NCI-H2029 treated with DMSO at 0.1 percent for 48 hours (cell line): ENCODE results near the gene MYL10.
"Not testable (repeated sequence)": the region's sequence is repeated elsewhere in the genome, so short reads cannot be mapped to it uniquely, and the experiment has no call there.

Source experiments
- DNase-seq: peaks from one replicate; lab custom pipeline; 2025; lab: John Stamatoyannopoulos, UW

The MYL10 gene

GRCh38 chr7:101618207-101618839, 10.8 kb downstream of the MYL10 start:
- DNase-seq: no peak

DNA sequence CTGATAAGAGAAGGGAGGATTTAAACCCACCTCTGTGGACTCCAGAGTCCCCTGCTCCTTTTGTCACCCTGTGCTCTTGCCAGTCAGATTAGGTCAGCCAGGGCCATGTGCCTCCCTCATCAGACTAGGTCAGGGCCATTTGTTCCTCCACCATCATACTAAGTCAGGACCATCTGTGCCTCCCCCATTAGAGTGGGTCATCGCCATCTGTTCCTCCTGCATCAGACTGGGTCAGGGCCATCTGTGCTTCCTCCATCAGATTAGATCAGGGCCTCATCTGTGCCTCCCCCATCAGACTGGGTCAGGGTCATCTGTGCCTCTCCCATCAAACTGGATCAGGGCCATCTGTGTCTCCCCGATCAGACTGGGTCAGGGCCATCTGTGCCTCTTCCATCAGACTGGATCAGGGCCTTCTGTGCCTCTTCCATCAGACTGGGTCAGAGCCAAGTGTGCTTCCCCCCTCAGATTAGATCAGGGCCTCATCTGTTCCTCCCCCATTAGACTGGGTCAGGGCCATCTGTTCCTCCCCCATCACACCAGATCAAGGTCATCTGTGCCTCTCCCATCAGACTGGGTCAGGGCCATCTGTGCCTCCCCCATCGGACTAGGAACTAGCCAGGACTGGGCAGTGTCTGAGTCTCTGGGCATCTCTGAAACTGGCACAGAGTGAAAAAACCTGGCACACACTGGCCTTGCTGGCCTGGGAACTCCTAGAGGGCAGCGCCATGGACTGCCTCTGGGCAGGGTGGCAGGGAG, 11.5 kb downstream of the MYL10 start:
- no peak for DNase-seq

- DNase-seq: no peak
These were observed 13.7 kb downstream of the MYL10 start for GRCh38 chr7:101615446-101615845.

- no peak for DNase-seq
These were observed 14.2 kb downstream of the MYL10 start for GRCh38 chr7:101614939-101615302.

- no peak for DNase-seq
These were observed 14.8 kb downstream of the MYL10 start for GRCh38 chr7:101614098-101614938.

GRCh38 chr7:101612885-101613515, 16.1 kb downstream of the MYL10 start:
- DNase-seq: no peak

DNA sequence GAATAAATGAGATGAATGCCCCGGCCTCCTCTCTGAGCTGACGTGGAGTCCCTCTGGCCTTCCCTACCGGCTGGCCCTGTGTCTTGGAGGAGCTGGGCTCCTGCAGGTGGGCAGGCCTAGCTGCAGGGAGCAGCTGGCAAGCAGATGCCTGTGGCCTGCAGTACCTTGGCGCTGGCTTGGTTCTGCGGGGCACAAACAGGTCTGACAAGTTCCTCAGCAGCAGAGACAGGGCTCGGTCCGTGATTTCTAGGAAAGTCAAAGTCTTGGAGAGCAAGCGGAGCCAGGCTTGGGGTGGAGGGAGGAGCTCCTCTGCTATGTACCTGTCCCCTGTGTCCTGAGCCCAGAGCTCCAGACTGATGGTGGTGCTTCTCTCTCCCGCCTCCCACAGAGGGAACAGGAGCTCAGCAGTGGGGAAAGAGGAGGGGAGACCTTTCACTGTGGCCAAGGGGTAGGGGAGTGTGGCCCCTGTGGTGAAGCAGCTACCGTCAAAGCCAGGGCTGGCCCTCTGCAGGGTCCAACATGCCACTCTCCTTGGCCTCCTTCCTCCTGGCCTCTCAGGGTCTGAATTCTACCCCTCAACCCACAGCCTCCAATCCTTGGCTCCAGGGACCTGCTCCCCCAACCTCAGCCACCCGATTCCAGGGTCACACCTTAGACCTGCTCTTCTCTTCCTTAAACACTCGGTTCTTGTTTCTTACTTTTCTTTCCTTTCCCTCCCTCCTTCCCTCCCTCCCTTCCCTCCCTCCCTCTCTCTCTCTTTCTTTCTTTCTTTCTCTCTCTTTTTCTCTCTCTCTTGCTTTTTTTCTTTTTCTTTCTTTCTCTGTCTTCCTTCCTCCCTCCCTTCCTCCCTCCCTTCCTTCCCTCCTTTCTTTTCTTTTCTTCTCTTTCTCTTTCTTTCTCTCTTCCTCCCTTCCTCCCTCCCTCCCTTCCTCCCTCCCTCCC, 20.1 kb downstream of the MYL10 start:
- DNase-seq: no peak

DNA sequence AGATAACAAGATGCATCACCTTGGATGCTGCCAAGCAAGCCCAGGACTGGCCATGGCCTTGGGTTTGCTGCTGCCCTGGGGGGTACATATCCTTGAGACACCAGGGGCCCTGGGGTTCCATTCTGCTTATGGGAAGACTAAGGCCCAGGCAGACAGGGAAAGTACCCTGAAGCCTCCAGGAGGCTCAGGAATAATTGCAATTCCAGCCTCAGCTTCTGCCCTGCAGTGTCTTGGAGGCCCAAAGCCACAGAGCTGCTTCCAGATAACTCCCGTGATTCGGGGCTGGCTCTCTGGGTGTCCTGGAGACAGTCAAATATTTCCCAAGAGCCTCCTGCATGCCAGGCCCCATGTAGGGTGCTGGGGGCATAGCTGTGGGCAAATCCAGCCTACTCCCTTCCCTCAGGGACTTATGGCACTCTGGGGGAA, 22.6 kb downstream of the MYL10 start:
- no peak for DNase-seq

- no peak for DNase-seq
These were observed 23.2 kb downstream of the MYL10 start for GRCh38 chr7:101605611-101606497.

DNA sequence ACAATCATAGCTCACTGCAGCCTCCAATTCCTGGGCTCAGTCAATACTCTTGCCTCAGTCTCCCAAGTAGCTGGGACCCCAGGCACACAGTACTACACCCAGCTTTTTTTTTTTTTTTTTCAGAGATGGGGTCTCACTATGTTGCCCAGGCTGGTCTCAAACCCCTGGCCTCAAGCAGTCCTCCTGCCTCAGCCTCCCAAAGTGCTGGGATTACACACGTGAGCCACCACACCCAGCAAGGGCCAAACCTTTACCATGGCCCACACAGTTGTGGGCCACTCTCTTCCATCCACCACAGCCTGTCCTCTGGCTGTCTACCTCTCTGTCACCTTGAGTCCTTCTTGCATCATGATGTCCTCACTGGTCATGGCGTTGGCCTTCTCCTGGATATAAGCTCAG, 24.2 kb downstream of the MYL10 start:
- not testable (repeated sequence) for DNase-seq

DNA sequence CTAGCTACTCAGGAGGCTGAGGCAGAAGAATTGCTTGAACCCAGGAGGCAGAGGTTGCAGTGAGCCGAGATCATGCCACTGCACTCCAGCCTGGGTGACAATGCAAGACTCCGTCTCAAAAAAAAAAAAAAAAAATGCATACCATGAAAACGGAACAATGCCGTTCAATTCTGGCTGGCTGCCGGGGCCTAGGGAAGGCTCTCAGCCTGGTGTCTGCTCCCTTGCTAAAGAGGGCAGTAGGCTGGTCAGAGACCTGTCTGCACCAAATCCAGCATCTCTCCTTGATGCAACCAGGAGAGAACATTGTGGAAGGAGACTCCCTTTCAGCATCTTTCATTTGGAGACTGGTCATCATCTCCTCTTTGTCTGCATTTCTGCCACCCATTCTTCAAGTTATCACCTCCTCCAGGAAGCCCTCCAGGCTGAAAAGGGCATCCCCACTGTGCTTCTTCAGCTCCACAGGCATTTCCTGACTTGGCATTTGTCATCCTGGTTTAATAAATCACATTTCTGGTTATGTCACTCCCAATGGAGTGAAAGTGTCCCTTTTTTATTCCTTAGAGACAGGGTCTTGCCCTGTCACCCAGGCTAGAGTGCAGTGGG, 24.7 kb downstream of the MYL10 start:
- no peak for DNase-seq

- peak; percentile 15 for DNase-seq
These were observed 26.4 kb downstream of the MYL10 start for GRCh38 chr7:101602484-101603241.

DNA sequence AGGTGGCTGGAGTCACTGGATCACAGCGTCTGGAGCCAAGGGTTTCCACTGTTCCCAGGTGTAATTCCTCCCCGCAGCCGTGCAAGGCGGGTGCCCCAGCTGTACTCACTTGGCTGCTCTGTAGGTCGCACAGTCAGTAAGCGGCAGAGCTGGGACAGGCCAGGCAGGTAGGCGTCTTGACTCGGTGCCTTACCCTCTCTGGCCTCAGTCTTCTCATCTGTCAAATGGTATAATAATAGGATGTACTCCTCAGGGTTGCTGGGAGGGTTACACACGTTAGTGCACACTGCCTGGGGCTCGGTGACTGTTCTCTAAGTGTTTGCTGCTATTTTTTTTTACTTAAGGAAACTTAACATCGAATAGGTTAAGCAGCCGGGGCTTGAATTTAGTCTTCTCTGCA, 27.0 kb downstream of the MYL10 start:
- no peak for DNase-seq

DNA sequence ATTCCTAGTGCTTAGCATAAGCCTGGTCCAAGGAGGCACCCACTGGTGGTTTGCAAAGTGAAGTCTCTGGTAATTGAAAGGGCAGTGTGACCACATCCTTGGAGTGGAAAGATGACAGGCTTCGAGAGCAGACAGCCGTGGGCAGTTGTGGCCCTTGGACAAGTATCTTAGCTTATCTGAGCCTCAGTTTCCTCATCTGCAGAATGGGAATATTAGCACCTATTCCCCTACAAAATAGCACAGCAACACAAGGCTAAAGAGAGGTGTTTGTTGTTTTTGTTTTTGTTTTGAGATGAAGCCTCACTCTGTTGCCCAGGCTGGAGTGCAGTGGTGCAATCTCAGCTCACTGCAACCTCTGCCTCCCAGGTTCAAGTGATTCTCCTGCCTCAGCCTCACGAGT, 29.3 kb downstream of the MYL10 start:
- DNase-seq: no peak

GRCh38 chr7:101598986-101599771, 29.9 kb downstream of the MYL10 start:
- DNase-seq: no peak

DNA sequence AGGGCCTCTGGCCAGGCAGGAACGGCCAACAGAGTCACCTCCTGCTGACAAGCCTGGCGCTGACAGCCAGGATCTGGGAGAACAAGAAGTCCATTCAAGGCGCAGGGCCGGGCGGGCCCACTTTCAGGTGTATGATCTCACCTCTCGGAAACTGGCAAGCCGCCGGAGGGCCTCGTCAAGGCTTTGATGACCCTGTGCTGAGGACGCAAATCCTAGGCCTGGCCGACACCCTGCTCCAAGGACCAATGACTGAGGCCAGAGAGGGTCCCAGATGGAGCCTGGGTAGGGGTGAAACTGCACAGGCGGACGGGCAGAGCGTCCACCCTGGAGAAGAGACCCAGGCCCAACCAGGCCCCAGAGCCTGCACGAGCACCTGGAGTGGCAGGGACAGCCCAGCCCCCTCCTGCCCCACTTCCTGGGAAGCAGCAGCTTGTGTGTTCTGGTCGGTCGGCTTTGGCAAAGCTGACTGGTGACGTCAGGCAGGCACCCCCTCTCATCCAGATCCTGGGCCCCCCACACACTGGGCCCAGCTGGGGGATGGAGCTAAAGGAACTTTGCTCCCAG, 30.6 kb downstream of the MYL10 start:
- no peak for DNase-seq

DNA sequence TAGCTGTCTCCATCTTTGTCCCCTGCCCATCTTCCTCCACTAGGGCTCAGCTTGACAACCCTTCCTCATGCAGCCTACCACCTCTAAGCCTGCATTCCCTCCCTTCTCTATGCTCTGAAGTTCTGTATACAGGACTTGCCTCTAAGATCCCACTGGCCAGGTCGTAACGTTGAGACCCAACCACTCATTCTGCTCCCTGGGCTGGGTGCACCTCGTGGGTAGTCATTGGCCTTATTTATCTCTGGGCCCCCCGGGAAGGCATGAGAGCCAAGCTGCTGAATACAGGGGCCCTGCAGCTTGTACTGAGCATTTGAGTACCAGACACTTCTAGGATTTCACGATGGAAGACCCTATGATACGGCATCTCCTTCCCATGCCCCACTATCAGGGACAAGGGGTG, 31.2 kb downstream of the MYL10 start:
- DNase-seq: no peak

DNA sequence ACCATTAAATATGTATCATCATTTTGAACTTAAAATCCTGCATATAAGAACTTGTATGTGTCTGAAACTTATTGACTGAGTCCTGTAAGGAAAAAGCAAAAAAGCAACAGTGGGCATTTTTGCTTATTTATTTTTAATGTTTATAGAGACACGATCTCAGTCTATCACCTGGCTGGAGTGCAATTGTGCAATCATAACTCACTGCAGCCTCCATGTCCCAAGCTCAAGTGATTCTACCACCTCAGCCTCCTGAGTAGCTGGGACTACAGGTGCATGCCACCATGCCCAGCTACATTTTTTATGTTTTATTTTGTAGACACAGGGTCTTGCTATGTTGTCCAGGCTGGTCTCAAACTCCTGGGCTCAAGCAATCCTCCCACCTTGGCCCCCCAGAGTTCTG, 32.2 kb downstream of the MYL10 start:
- no peak for DNase-seq
